ENCODE results near the gene PCNX3. TPM values are rescaled to one million over a fixed set of nuclear protein-coding genes. Genes with fewer than 3 reads are reported as not detected.

The PCNX3 gene
- total and polyA plus RNA-seq, 2 of the 13 experiments (the other 11 are each of a cell fraction or from before 2014, with no cell fraction given) = 16.2 to 23.0 TPM

GRCh38 chr11:65615229-65615949 is at the start of gene PCNX3 (continued):
- TF ChIP-seq AFF4 (CRISPR knock-in tag; IDR thresholded peaks at IDR 0.05) (no peak), ZNF660 (CRISPR knock-in tag; IDR thresholded peaks at IDR 0.05; ENCODE audit: borderline replicate concordance, low read depth) (no peak), REPIN1 (CRISPR knock-in tag; IDR thresholded peaks at IDR 0.05; ENCODE audit: borderline replicate concordance, low read depth) (peak; percentile 53; the same call in 1 of the 2 replicates), GPBP1L1 (CRISPR knock-in tag; IDR thresholded peaks at IDR 0.05) (no peak), DMAP1 (CRISPR knock-in tag; IDR thresholded peaks at IDR 0.05) (0 out of 2 replicates have a peak, but pooled peaks have one; percentile 53), ZNF720 (CRISPR knock-in tag; IDR thresholded peaks at IDR 0.05) (no peak), ARHGAP35 (CRISPR knock-in tag; IDR thresholded peaks at IDR 0.05; ENCODE audit: borderline replicate concordance) (no peak), SIN3A (IDR thresholded peaks at IDR 0.05; ENCODE audit: borderline replicate concordance, low read depth, low read length) (0 out of 2 replicates have a peak, but pooled peaks have one; percentile 76), STAT6 (CRISPR knock-in tag; IDR thresholded peaks at IDR 0.05; ENCODE audit: borderline replicate concordance) (no peak), HMGXB4 (CRISPR knock-in tag; IDR thresholded peaks at IDR 0.05; ENCODE audit: borderline replicate concordance in 1 of 2, low read depth in 1 of 2) (peak in 1 of 2 experiments; percentile 47; a peak in 2 of 4 replicates), ELF4 (CRISPR knock-in tag; IDR thresholded peaks at IDR 0.05; ENCODE audit: borderline replicate concordance) (peak; percentile 65; the same call in 1 of the 2 replicates), ZNF740 (CRISPR knock-in tag; IDR thresholded peaks at IDR 0.05) (no peak), HOXA7 (CRISPR knock-in tag; IDR thresholded peaks at IDR 0.05) (no peak), ZNF644 (CRISPR knock-in tag; IDR thresholded peaks at IDR 0.05; ENCODE audit: low read depth) (no peak), HES4 (CRISPR knock-in tag; IDR thresholded peaks at IDR 0.05; ENCODE audit: borderline replicate concordance) (no peak), ZSCAN31 (CRISPR knock-in tag; IDR thresholded peaks at IDR 0.05; ENCODE audit: low read depth) (no peak)
